Psoas muscle (tissue), 8 donors: ENCODE measurements around the gene ATIC. TPM values are rescaled to one million over a fixed set of nuclear protein-coding genes. Genes with fewer than 3 reads are reported as not detected.

Source experiments
- ATAC-seq, 4 donors: fragments of 200-7000 bp; cut with Tn5 transposase; one replicate each; pipeline ENCODE4 v1.9.1; 2020; ENCODE audit warnings: moderate library complexity in 3 of 4, mild to moderate bottlenecking in 2 of 4
- DNase-seq, 2 donors: peaks; one replicate each; pipeline ENCODE4 v3.0.0-alpha.2; 2020
- H3K27ac ChIP-seq: fragments of 200-600 bp; one replicate; pipeline ENCODE4 v1.8.0; 2022
- H3K27me3 ChIP-seq, 3 donors: fragments of 200-600 bp in 1 of 3; one replicate each; pipeline versions ENCODE4 v1.6.1 to v1.8.0; 2013 to 2022; ENCODE audit warnings: low read length in 2 of 3, mild to moderate bottlenecking in 2 of 3, moderate library complexity in 1 of 3; ENCODE audit not compliant: insufficient read depth in 3 of 3
- H3K36me3 ChIP-seq, 2 donors: fragments of 200-600 bp in 1 of 2; one replicate each; pipeline versions ENCODE4 v1.6.1 to v1.8.0; 2013 to 2022; ENCODE audit warnings: low read depth in 1 of 2, mild to moderate bottlenecking in 1 of 2, moderate library complexity in 1 of 2; ENCODE audit not compliant: insufficient read depth in 1 of 2
- H3K4me1 ChIP-seq: fragments of 200-600 bp; one replicate; pipeline ENCODE4 v1.8.0; 2022
- H3K4me3 ChIP-seq: fragments of 200-600 bp; one replicate; pipeline ENCODE4 v1.8.0; 2022; ENCODE audit warnings: mild to moderate bottlenecking
- H3K9me3 ChIP-seq: fragments of 200-600 bp; one replicate; pipeline ENCODE4 v1.8.0; 2022
- whole genome bisulfite sequencing, 3 donors: extraction: QIAGEN DNeasy Blood & Tissue Kit; methylation state at CpG; one replicate each; pipeline versions ENCODE4 v1.1.6 to v1.1.7; 2013; 5-methylcytosine and 5-hydroxymethylcytosine counted together
- intact Hi-C, 2 donors: fragments of 100-400 bp; cut with DNase I; formaldehyde crosslinking; loops; one replicate each; pipeline versions ENCODE4 v1.11.0 to v1.14.2; 2022
- polyA plus RNA-seq, 3 donors: library from polyadenylated mRNA; stranded (reverse); fragments of 200-250 nt; gene quantifications; one replicate each; pipeline ENCODE4 v1.2.3, GENCODE V29; 2013
- total RNA-seq, 4 donors: library from RNA; stranded (reverse); fragmentation: NEBNext Ultra II Directional in 2 of 4; extraction: Animal tissue kit (Norgen Biotek cat#: 25700) in 2 of 4; gene quantifications; one replicate each; pipeline versions ENCODE4 v1.2.1 to v1.2.4, GENCODE V29; 2021 to 2023
- TF ChIP-seq, protein P1 (sequence below): fragments of 200-600 bp; IDR thresholded peaks from one replicate; pipeline ENCODE4 v1.8.0; 2022; ENCODE audit warnings: antibody characterized with exemption
- donor health status: healthy with polysubstance abuse.
- donor health status: DM: no; HTN: no; CAD: no; lungs with moderate emphysema.
- donor health status: Bipolar disorder and iron deficiency.
- donor health status: healthy.
- donor health status: DM: yes; HTN: yes; CAD: no.
- donor health status: DM: no; HTN: no; CAD: no.
- donor health status: DM: no; HTN: no; CAD: no.
- donor health status: DM: yes; HTN: yes; CAD: no.

ATIC gene
- total and polyA plus RNA-seq, 7 donors, result 50.9 to 147 (median 83.8) TPM

DNA sequence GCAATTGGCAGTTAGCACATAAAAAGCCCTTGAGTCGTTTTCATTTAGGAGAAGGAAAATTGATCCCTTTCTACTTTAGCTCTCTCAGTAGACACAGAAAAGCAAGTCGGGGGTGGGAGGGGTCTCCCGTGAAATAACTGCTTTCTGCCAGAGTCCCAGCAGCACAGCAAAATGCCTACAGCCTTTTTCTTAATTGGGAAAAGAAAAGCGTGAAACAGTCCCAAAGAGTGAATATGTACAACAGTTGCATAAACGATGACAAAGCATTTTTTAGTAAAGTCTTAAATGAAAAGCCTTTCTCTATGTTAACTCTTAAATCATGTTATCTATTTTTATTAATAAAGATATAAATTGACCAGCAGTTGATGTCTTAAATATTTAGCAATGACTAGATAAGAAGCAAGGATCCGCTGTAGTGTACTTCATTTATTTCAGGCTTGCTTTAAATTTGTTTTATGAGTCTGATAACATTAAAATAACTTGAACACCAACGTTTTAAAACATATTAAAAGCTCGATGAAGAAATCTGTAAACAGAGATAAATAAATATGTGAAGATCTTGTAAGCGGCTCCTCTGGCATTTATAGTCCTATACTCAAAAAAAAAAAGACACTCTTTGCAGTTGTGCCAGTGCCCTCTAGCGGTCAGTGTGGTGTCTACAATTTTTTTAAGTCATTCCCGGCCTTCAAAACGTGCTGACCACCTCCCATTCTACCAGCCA is 42.3 kb upstream of the ATIC start:
- H3K4me3 ChIP-seq, result peak overlapping the region; percentile 54
- peak; percentile 21 to 50 for DNase-seq
- WGBS, 3 donors, result 10 to 12% (median 11%) methylated on average over 12 of the region's 12 CpGs

DNA sequence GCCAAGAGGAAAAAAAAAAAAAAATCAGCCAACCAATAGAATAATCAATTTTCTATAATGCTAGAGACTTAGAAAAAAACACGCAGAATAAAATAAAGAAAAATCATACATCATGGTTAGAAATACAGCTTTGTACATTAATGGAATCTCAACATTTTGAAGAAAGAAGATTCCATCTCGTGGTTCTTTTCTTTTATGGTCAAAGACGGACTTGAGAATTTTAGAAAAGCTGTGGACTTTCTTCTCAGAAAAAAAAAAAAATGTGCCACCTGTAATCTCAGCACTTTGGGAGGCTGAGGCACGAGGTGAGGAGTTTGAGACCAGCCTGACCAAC is 41.8 kb upstream of the ATIC start:
- 68 to 71% (median 71%) methylated on average over 4 of the region's 4 CpGs for WGBS, 3 donors

More for the DNA sequence above, 42.3 kb upstream of the ATIC start:
- TF ChIP-seq, protein P1, sequence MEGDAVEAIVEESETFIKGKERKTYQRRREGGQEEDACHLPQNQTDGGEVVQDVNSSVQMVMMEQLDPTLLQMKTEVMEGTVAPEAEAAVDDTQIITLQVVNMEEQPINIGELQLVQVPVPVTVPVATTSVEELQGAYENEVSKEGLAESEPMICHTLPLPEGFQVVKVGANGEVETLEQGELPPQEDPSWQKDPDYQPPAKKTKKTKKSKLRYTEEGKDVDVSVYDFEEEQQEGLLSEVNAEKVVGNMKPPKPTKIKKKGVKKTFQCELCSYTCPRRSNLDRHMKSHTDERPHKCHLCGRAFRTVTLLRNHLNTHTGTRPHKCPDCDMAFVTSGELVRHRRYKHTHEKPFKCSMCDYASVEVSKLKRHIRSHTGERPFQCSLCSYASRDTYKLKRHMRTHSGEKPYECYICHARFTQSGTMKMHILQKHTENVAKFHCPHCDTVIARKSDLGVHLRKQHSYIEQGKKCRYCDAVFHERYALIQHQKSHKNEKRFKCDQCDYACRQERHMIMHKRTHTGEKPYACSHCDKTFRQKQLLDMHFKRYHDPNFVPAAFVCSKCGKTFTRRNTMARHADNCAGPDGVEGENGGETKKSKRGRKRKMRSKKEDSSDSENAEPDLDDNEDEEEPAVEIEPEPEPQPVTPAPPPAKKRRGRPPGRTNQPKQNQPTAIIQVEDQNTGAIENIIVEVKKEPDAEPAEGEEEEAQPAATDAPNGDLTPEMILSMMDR, result peak; percentile 74
- Histone ChIP-seq H3K4me1 (no peaks in the 10 kb centered on the region), H3K9me3 (no peaks in the 10 kb centered on the region), H3K36me3 (no peaks in the 10 kb centered on the region), H3K27ac (no peak overlapping the region), H3K27me3 (no peaks in the 10 kb centered on the region)
- intact Hi-C loops, result no loop called here
- ATAC-seq, result peak in 3 of 4 donors; percentile 54 to 86 (median 68)

DNA sequence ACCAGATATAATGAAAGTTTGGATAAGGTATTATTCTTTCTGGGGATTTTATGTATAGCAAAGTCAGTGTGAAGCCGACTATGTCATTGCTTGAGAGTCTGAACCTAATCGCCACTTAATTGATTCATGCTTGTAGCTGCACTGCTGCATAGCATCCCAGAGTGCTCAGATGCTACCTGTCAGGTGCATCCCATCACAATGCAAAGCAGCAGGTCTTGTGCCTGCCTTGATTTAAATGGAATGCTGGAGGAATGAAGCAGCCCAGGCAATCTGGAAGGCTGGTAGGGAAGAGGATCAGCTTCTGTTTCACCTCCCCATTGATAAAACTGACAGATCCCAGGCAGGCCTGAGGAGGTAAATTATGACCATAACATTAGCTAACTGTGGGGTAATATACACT is 40.4 kb upstream of the ATIC start:
- 90 to 95% (median 95%) methylated on average over 2 of the region's 2 CpGs for WGBS, 3 donors
- no peak overlapping the region for H3K27ac ChIP-seq
- no peaks in the 10 kb centered on the region for H3K4me1 ChIP-seq
- ATAC-seq, result no peak
- intact Hi-C loops, result no loop called here
- no peaks in the 10 kb centered on the region for H3K9me3 ChIP-seq
- no peaks in the 10 kb centered on the region for H3K36me3 ChIP-seq
- H3K4me3 ChIP-seq, result no peak overlapping the region
- no peaks in the 10 kb centered on the region for H3K27me3 ChIP-seq
- no peak for DNase-seq
- TF ChIP-seq, protein P1, result no peak

More for the DNA sequence above, 41.8 kb upstream of the ATIC start:
- ATAC-seq (no peak), DNase-seq (no peak)
- TF ChIP-seq, protein P1, result no peak
- H3K27me3 ChIP-seq, result no peaks in the 10 kb centered on the region
- no peak overlapping the region for H3K27ac ChIP-seq
- intact Hi-C loops, result no loop called here
- H3K4me3 ChIP-seq, result no peak overlapping the region
- no peaks in the 10 kb centered on the region for H3K9me3 ChIP-seq
- no peaks in the 10 kb centered on the region for H3K4me1 ChIP-seq
- no peaks in the 10 kb centered on the region for H3K36me3 ChIP-seq

DNA sequence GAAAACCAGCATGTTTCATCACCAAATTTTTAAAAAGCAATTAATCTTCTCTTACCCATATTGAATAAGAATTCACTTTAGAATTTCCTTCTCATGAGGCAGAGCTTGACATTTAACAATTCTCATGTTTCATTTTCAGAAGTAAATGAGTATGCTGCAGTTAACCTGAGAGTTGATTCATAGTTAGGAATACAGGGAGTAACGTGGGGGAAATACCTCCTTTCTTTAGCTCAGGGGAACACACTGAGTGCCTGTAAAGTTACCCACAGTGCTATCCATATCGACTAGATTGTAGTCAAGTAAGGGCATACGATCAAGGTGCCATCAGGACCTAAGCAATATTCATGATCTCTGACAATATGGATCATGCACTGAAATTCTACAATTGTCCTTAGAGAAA is 38.9 kb upstream of the ATIC start:
- H3K9me3 ChIP-seq, result no peaks in the 10 kb centered on the region
- H3K4me3 ChIP-seq, result no peak overlapping the region
- 73 to 87% (median 77%) methylated on average over 3 of the region's 3 CpGs for WGBS, 3 donors
- no peaks in the 10 kb centered on the region for H3K4me1 ChIP-seq
- TF ChIP-seq, protein P1, result no peak
- intact Hi-C loops, result no loop called here
- H3K27ac ChIP-seq, result no peak overlapping the region
- no peaks in the 10 kb centered on the region for H3K36me3 ChIP-seq
- DNase-seq (no peak), ATAC-seq (no peak)
- no peaks in the 10 kb centered on the region for H3K27me3 ChIP-seq

DNA sequence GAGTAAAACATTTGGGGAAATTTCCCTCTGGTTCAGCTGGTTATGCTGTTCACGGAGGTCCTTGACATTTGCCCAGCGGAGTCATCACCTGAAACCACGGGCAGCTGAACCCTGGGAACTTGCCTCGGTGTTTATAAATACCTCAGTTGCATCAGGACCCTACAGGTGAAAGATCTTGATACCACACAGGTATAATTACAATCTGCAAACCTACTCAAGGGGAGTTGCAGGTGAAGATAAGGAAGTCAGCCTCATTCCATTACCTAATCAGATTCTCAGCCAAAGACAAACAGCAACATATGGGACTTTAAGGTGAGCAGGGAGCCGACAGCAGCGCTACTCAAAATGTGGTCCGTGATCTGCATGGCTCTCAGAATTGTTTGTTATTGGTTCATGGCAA is 37.0 kb upstream of the ATIC start:
- Histone ChIP-seq H3K27ac (no peak overlapping the region), H3K4me1 (no peaks in the 10 kb centered on the region), H3K4me3 (no peak overlapping the region), H3K9me3 (no peaks in the 10 kb centered on the region), H3K36me3 (no peaks in the 10 kb centered on the region), H3K27me3 (no peaks in the 10 kb centered on the region)
- ATAC-seq (no peak), DNase-seq (no peak)
- WGBS, 3 donors, result 83 to 90% (median 85%) methylated on average over 7 of the region's 7 CpGs
- intact Hi-C loops, result no loop called here
- TF ChIP-seq, protein P1, result no peak
